Right renal pelvis (tissue), 4 donors: Measurements from ENCODE around the gene ADAMTS3. TPM values are rescaled to one million over a fixed set of nuclear protein-coding genes. Genes with fewer than 3 reads are reported as not detected.
"Not testable (repeated sequence)": the region's sequence is repeated elsewhere in the genome, so short reads cannot be mapped to it uniquely, and the experiment has no call there.

Source experiments
- DNase-seq, 4 donors: peaks; one replicate each; pipeline ENCODE4 v3.0.0-alpha.2; 2013; ENCODE audit warnings: low read depth in 4 of 4, low spot score in 3 of 4, missing footprints in 1 of 4
- polyA plus RNA-seq, 4 donors: library from polyadenylated mRNA; unstranded; fragments of 120-200 nt; gene quantifications; one replicate each; pipeline ENCODE4 v1.2.1, GENCODE V29; 2013; ENCODE audit not compliant: insufficient read length in 4 of 4

Gene ADAMTS3
- polyA plus RNA-seq, 4 donors = 9.6 to 12.5 (median 9.8) TPM

DNA sequence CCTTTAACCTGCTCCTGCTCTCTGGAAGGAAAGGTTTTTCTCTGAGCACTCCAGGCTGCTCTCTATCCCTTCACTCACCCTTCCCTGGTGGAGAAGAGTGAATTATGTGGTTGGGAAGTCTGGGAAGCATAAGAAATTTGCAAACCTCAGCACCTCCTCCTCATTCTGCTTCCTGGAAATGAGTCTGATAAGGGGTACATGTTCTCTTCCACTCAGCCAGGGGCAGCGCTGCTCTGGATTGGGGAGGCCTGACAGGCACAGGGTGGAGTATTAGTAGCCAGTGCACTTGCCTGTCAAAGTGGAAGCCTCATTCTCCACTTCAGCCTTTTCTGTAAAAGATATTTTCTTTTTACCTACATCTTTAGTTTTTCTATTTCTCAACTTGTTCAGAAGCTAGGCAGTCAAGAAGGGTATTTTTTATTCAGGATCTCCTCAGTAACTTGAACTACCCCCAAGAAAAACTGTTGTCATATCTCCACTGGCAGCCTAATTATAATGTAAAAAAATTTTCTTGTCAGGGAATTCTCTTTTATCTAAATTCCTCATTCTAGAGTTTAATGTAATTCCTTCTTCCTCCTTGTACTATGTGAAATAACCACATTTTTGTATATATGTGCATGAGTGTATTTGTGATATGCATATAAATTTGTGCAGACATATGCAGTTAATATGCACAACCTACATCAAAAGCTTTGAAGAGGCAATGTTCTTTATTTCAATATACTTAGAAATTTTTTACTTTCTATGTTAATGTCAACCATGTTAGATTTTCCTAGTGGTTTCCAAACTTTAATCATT is 15.3 kb downstream of the ADAMTS3 start:
- no peak for DNase-seq

DNA sequence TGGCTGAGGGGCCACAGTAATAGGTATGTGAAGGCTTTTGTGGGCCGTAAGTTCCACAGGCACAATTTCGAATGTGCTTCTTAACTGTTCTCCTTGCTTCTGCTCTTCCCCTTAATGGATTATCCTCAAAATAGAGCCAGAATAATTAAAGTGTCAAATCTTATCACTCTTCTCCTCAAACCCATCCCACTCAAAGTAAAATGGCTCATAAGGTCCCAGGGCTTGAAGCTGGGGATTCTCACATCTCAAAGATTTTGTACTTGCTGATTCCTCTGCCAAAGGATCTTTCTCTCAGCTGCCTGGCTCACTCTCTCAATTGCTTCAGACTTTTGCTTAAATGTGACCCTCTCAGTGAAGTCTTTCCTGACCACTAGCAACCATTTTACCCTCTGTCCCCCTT is 16.6 kb downstream of the ADAMTS3 start:
- no peak for DNase-seq

- no peak for DNase-seq
These were observed 22.6 kb downstream of the ADAMTS3 start for GRCh38 chr4:72546456-72546855.

- not testable (repeated sequence) for DNase-seq
These were observed 28.3 kb downstream of the ADAMTS3 start for GRCh38 chr4:72540694-72541093.

DNA sequence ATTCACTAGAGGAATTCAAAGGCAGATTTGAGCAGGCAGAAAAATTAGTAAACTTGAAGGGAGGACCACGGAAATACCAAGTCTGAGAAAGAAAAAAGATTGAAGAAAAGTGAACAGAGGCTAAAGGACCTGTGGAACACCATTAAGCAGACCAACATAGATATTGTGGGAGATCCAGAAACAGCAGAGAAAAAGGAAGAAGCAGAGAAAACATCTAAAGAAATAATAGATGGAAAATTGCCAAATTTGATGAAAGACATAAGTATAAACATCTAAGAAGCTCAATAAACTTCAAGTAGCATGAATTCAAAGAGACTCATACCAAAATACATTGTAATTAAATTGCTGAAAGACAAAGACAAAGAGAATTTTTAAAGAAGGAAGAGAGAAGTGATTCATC is 31.0 kb downstream of the ADAMTS3 start:
- no peak for DNase-seq

DNA sequence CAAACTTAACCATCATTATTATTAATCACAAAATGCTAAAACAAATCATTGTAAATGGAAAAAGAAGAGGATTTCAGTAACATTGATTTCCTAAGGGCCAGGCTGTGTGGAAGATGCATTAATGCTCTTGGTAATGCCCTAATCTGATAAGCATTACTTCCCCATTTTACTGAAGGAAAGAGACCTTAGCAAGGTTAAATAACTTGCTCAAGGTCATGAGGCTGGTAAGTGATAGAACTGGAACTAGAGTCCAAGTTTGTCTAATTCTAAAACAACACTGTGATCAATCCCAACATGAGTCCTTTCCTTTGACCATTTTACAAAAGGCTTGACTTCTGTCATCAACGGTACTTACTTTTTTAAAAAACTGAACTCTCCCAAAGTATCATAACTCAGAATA is 32.6 kb downstream of the ADAMTS3 start:
- DNase-seq = no peak

- DNase-seq = no peak
These were observed 37.2 kb downstream of the ADAMTS3 start for GRCh38 chr4:72531768-72532290.

- DNase-seq = no peak
These were observed 37.7 kb downstream of the ADAMTS3 start for GRCh38 chr4:72531322-72531721.

GRCh38 chr4:72529148-72529822 is 39.7 kb downstream of the ADAMTS3 start:
- no peak for DNase-seq

DNA sequence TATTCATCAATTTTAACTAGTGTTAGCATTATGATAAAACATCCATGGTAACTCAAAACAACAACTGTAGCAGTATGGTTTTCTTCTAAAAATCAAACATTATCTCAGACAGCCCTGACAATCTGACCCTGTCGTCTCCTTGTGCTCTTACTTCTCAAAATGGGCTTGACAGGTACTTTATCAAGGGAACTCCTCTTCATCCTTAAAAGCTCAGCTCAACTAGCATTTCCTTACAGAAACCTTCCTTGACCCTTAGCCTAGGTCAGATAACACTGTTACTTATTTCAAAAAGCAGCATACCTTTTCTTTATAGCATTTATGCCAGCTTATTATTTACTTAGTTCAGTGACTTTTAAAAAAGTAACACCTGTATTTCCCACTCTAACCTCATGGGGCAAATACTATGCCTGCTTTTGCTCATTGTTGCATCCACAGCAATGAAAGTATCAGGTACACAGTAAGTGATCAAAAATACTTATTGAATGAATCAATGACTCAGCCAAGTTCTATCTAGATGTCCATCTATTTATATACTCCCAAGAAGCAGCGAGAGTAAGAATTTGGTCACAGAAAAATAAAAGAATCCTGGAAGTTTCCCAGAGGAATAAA is 41.9 kb downstream of the ADAMTS3 start:
- no peak for DNase-seq

GRCh38 chr4:72525938-72526337 is 43.1 kb downstream of the ADAMTS3 start:
- peak in 1 of 4 donors; percentile 12 for DNase-seq

DNA sequence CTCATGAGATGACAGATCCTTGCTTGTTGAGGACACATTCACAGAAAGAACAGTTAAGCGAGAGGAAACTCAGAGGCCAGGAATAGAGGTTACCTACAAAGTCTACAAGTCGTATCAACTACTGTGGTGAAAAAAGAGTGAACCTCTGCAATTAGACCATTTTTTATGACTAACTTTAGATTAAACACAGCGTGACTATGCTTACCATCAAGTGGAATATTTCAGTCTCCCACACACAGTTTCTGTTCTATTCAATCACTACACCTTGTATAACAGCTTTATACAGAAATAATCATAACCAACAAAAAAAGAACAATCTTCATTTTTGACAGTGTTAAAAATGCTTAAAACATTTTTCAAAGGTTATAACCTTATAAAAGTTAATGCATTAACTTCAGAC is 46.6 kb downstream of the ADAMTS3 start:
- DNase-seq = no peak

GRCh38 chr4:72513227-72513626 is 55.8 kb downstream of the ADAMTS3 start:
- DNase-seq = no peak

- DNase-seq = no peak
These were observed 61.1 kb downstream of the ADAMTS3 start for GRCh38 chr4:72507860-72508419.

GRCh38 chr4:72507167-72507566 is 61.9 kb downstream of the ADAMTS3 start:
- DNase-seq = no peak

DNA sequence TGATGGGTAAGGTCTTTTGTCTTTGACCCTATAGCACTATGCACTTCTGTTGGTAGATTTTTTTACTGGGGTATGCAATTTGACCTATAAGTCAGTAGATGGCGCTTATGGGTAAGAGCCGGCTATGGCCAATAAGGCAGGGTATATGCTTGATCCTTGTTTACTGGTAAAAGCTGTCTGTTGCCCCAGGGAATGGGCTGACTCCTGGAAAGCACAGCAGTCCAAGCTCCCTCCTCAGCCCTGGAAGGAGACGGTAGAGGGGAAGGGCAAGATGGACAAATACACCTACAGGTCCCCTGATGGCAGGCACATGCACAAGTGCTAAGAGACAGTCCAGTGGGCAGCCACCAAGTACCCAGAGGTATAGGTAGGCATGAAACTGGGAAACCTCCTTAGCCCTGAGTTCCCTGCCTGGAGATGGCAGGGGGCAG is 63.7 kb downstream of the ADAMTS3 start:
- DNase-seq = peak in 1 of 4 donors; percentile 24

DNA sequence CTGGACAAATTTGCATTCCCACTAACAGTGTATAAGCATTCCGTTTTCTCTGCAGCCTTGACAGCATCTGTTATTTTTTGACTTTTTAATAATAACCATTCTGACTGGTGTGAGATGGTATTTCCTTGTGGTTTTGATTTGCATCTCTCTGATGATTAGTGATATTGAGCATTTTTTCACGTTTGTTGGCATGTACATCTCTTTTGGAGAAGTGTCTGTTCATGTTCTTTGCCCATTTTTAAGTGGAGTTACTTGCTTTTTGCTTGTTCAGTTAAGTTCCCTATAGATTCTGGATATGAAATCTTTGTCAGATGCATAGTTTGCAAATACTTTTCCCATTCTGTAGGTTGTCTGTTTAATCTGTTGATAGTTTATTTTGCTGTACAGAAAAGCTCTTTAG is 68.8 kb downstream of the ADAMTS3 start:
- DNase-seq = no peak

- no peak for DNase-seq
These were observed 72.9 kb downstream of the ADAMTS3 start for GRCh38 chr4:72496119-72496518.

- DNase-seq = no peak
These were observed 74.9 kb downstream of the ADAMTS3 start for GRCh38 chr4:72494156-72494555.

DNA sequence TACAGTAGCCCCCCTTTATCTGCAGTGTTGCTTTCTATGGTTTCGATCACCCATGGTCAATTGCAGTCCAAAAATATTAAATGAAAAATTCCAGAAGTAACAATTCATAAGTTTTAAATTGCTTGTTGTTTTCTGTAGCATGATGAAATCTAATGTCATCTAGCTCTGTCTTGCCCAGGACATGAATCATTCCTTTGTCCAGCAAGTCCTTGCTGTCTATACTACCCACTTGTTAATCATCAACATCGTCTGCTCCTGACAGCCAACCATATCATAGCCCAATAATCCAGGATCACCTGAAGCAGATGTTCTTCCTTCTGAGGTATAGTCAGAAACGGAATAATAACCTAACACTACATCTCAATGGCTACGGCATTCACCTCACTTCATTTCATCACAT is 79.8 kb downstream of the ADAMTS3 start:
- no peak for DNase-seq

- no peak for DNase-seq
These were observed 82.0 kb downstream of the ADAMTS3 start for GRCh38 chr4:72486991-72487390.
